ENCODE measurements around the gene OR1I1. TPM values are rescaled to one million over a fixed set of nuclear protein-coding genes. Genes with fewer than 3 reads are reported as not detected.

OR1I1 gene
- total RNA-seq, 1 donor from 2014 or later: not detected

DNA sequence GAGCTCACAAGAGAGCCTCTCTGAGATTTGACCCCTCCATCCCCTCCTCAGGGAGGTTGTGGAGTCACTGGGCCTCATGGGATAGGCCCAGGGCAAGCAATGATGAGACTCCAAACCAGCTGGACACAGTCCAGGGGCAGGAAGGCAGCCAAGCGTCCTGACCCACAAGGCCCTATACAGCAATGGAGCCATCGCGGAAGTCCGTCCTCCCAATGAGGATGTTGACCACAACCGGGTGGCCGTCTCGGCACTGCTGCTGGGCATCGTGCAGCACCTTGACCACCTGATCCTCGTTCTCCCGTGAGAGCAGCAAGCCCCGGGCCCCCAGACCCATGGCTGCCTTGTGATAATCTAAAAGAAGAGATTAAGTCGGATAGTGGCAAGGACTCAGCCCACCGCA, 33.1 kb downstream of the OR1I1 start:
- Histone ChIP-seq H3K9ac (ENCODE audit: low read depth in 1 of 3, low read length in 3 of 3) (peak overlapping the region in 1 of 3 donors; percentile 16), H3K4me3 (ENCODE audit: low read length in 3 of 3) (no peak overlapping the region), H3K4me1 (ENCODE audit: control insufficient read depth in 3 of 3, insufficient read depth in 3 of 3, low read length in 3 of 3) (peaks cover 5 to 16% (median 8%) of the 10 kb centered on the region in 3 donors), H3K36me3 (ENCODE audit: control insufficient read depth in 3 of 3, insufficient read depth in 3 of 3, low read length in 3 of 3) (peaks cover 54 to 69% (median 67%) of the 10 kb centered on the region in 3 donors), H3K27ac (ENCODE audit: low read depth, low read length) (peak overlapping the region; percentile 11), H3K9me3 (ENCODE audit: control insufficient read depth in 3 of 3, low read length in 3 of 3) (no peaks in the 10 kb centered on the region), H3K27me3 (ENCODE audit: control insufficient read depth in 3 of 3, insufficient read depth in 3 of 3, low read length in 3 of 3) (no peaks in the 10 kb centered on the region)

- Histone ChIP-seq H3K9ac (ENCODE audit: low read depth in 1 of 3, low read length in 3 of 3) (peak overlapping the region in 1 of 3 donors; percentile 16), H3K4me3 (ENCODE audit: low read length in 3 of 3) (no peak overlapping the region), H3K4me1 (ENCODE audit: control insufficient read depth in 3 of 3, insufficient read depth in 3 of 3, low read length in 3 of 3) (peaks cover 5 to 16% (median 8%) of the 10 kb centered on the region in 3 donors), H3K27ac (ENCODE audit: low read depth, low read length) (no peak overlapping the region), H3K27me3 (ENCODE audit: control insufficient read depth in 3 of 3, insufficient read depth in 3 of 3, low read length in 3 of 3) (no peaks in the 10 kb centered on the region), H3K36me3 (ENCODE audit: control insufficient read depth in 3 of 3, insufficient read depth in 3 of 3, low read length in 3 of 3) (peaks cover 63 to 76% (median 75%) of the 10 kb centered on the region in 3 donors), H3K9me3 (ENCODE audit: control insufficient read depth in 3 of 3, low read length in 3 of 3) (no peaks in the 10 kb centered on the region)
Observed at GRCh38 chr19:15115762-15116615, 34.0 kb downstream of the OR1I1 start.

DNA sequence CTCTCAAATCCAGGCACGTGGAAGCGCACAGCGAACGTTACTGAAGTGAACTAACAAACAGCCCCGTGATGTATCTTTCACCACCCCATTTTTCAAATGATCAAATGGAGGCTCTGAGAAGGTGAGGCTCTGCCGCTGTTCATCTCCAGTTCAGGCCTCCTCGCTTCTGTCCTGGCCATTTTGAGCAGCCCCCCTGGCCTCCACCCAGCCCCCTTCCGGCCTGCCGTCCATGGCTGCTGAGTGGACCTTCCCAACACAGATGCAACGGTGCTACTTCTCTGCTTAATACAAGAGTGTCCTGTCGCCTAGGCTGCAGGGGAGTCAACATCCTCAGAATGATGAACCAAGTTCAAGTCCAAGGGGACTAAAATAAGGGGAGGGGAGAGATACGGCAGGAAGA, 34.8 kb downstream of the OR1I1 start:
- Histone ChIP-seq H3K27me3 (ENCODE audit: control insufficient read depth in 3 of 3, insufficient read depth in 3 of 3, low read length in 3 of 3) (no peaks in the 10 kb centered on the region), H3K36me3 (ENCODE audit: control insufficient read depth in 3 of 3, insufficient read depth in 3 of 3, low read length in 3 of 3) (peaks cover 68 to 81% (median 75%) of the 10 kb centered on the region in 3 donors), H3K9me3 (ENCODE audit: control insufficient read depth in 3 of 3, low read length in 3 of 3) (no peaks in the 10 kb centered on the region), H3K4me3 (ENCODE audit: low read length in 3 of 3) (no peak overlapping the region), H3K27ac (ENCODE audit: low read depth, low read length) (no peak overlapping the region), H3K9ac (ENCODE audit: low read depth in 1 of 3, low read length in 3 of 3) (no peak overlapping the region), H3K4me1 (ENCODE audit: control insufficient read depth in 3 of 3, insufficient read depth in 3 of 3, low read length in 3 of 3) (peaks cover 5 to 16% (median 8%) of the 10 kb centered on the region in 3 donors)

GRCh38 chr19:15118248-15118647, 36.2 kb downstream of the OR1I1 start:
- H3K9me3 ChIP-seq (ENCODE audit: control insufficient read depth in 3 of 3, low read length in 3 of 3): no peaks in the 10 kb centered on the region
- no peak overlapping the region for H3K9ac ChIP-seq (ENCODE audit: low read depth in 1 of 3, low read length in 3 of 3)
- no peaks in the 10 kb centered on the region for H3K27me3 ChIP-seq (ENCODE audit: control insufficient read depth in 3 of 3, insufficient read depth in 3 of 3, low read length in 3 of 3)
- H3K4me1 ChIP-seq (ENCODE audit: control insufficient read depth in 3 of 3, insufficient read depth in 3 of 3, low read length in 3 of 3): peaks cover 6 to 19% (median 11%) of the 10 kb centered on the region in 3 donors
- peaks cover 75 to 84% (median 76%) of the 10 kb centered on the region in 3 donors for H3K36me3 ChIP-seq (ENCODE audit: control insufficient read depth in 3 of 3, insufficient read depth in 3 of 3, low read length in 3 of 3)
- H3K4me3 ChIP-seq (ENCODE audit: low read length in 3 of 3): no peak overlapping the region
- H3K27ac ChIP-seq (ENCODE audit: low read depth, low read length): no peak overlapping the region

- no peaks in the 10 kb centered on the region for H3K9me3 ChIP-seq (ENCODE audit: control insufficient read depth in 3 of 3, low read length in 3 of 3)
- no peak overlapping the region for H3K4me3 ChIP-seq (ENCODE audit: low read length in 3 of 3)
- no peaks in the 10 kb centered on the region for H3K27me3 ChIP-seq (ENCODE audit: control insufficient read depth in 3 of 3, insufficient read depth in 3 of 3, low read length in 3 of 3)
- H3K4me1 ChIP-seq (ENCODE audit: control insufficient read depth in 3 of 3, insufficient read depth in 3 of 3, low read length in 3 of 3): peaks cover 13 to 22% (median 18%) of the 10 kb centered on the region in 3 donors
- H3K9ac ChIP-seq (ENCODE audit: low read depth in 1 of 3, low read length in 3 of 3): no peak overlapping the region
- no peak overlapping the region for H3K27ac ChIP-seq (ENCODE audit: low read depth, low read length)
- H3K36me3 ChIP-seq (ENCODE audit: control insufficient read depth in 3 of 3, insufficient read depth in 3 of 3, low read length in 3 of 3): peaks cover 68 to 78% (median 70%) of the 10 kb centered on the region in 3 donors
Observed at GRCh38 chr19:15118789-15119494, 36.9 kb downstream of the OR1I1 start.

GRCh38 chr19:15120135-15121026, 38.4 kb downstream of the OR1I1 start:
- H3K27ac ChIP-seq (ENCODE audit: low read depth, low read length): no peak overlapping the region
- H3K9me3 ChIP-seq (ENCODE audit: control insufficient read depth in 3 of 3, low read length in 3 of 3): no peaks in the 10 kb centered on the region
- peaks cover 61 to 67% (median 62%) of the 10 kb centered on the region in 3 donors for H3K36me3 ChIP-seq (ENCODE audit: control insufficient read depth in 3 of 3, insufficient read depth in 3 of 3, low read length in 3 of 3)
- no peak overlapping the region for H3K4me3 ChIP-seq (ENCODE audit: low read length in 3 of 3)
- H3K4me1 ChIP-seq (ENCODE audit: control insufficient read depth in 3 of 3, insufficient read depth in 3 of 3, low read length in 3 of 3): peaks cover 22 to 28% (median 23%) of the 10 kb centered on the region in 3 donors
- H3K27me3 ChIP-seq (ENCODE audit: control insufficient read depth in 3 of 3, insufficient read depth in 3 of 3, low read length in 3 of 3): no peaks in the 10 kb centered on the region
- H3K9ac ChIP-seq (ENCODE audit: low read depth in 1 of 3, low read length in 3 of 3): no peak overlapping the region

DNA sequence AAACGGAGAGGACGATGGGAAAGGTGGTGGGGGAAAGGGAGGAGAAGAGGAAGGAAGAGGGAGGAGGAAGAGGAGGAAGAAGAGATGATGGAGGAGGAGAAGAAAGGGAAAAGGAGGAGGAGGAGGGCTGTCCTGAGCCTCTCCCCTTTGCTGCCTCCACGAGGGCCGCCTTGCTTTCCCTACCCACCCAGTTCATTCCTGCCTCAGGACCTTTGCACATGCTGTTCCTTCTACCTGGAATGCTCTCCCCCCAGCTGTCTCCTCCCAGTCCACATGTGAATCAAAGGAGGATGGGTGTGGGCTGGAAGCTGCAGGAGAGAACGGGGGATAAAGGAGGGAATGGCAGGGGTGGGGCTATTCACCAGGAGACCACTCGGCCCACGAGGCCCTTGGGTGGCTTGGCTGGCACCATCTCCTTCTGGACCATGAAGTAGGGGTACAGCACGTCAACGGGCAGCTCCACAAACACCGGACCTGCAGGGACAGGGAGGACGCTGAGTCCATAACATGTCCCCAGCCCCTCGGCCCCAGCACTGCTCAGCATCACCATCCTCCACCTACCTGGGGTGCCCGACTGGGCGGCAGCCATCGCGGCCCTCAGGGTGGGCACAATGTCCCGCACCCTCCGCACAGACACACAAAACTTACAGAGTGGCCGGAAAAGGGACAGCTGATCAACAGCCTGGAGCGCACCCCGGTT, 40.5 kb downstream of the OR1I1 start:
- Histone ChIP-seq H3K9ac (ENCODE audit: low read depth in 1 of 3, low read length in 3 of 3) (no peak overlapping the region), H3K27me3 (ENCODE audit: control insufficient read depth in 3 of 3, insufficient read depth in 3 of 3, low read length in 3 of 3) (no peaks in the 10 kb centered on the region), H3K27ac (ENCODE audit: low read depth, low read length) (no peak overlapping the region), H3K4me3 (ENCODE audit: low read length in 3 of 3) (no peak overlapping the region), H3K9me3 (ENCODE audit: control insufficient read depth in 3 of 3, low read length in 3 of 3) (no peaks in the 10 kb centered on the region), H3K4me1 (ENCODE audit: control insufficient read depth in 3 of 3, insufficient read depth in 3 of 3, low read length in 3 of 3) (peaks cover 20 to 24% (median 24%) of the 10 kb centered on the region in 3 donors), H3K36me3 (ENCODE audit: control insufficient read depth in 3 of 3, insufficient read depth in 3 of 3, low read length in 3 of 3) (peaks cover 42 to 47% (median 45%) of the 10 kb centered on the region in 3 donors)

- peak overlapping the region; percentile 96 for H3K27ac ChIP-seq (ENCODE audit: low read depth, low read length)
- H3K4me1 ChIP-seq (ENCODE audit: control insufficient read depth in 3 of 3, insufficient read depth in 3 of 3, low read length in 3 of 3): peaks cover 20 to 24% (median 24%) of the 10 kb centered on the region in 3 donors
- H3K36me3 ChIP-seq (ENCODE audit: control insufficient read depth in 3 of 3, insufficient read depth in 3 of 3, low read length in 3 of 3): peaks cover 34 to 39% (median 38%) of the 10 kb centered on the region in 3 donors
- no peaks in the 10 kb centered on the region for H3K9me3 ChIP-seq (ENCODE audit: control insufficient read depth in 3 of 3, low read length in 3 of 3)
- peak overlapping the region in 2 of 3 donors; percentile 14 to 45 for H3K4me3 ChIP-seq (ENCODE audit: low read length in 3 of 3)
- no peaks in the 10 kb centered on the region for H3K27me3 ChIP-seq (ENCODE audit: control insufficient read depth in 3 of 3, insufficient read depth in 3 of 3, low read length in 3 of 3)
- peak overlapping the region in 1 of 3 donors; percentile 70 for H3K9ac ChIP-seq (ENCODE audit: low read depth in 1 of 3, low read length in 3 of 3)
Observed at GRCh38 chr19:15123031-15123890, 41.2 kb downstream of the OR1I1 start.
